NCI-H2107 treated with DMSO at 0.1 percent for 48 hours (cell line): Measurements from ENCODE around the gene OXCT2.
"Not testable (repeated sequence)": the region's sequence is repeated elsewhere in the genome, so short reads cannot be mapped to it uniquely, and the experiment has no call there.

ENCODE experiments used
- DNase-seq: peaks from one replicate; lab custom pipeline; 2025; ENCODE audit not compliant: unreplicated experiment; lab: John Stamatoyannopoulos, UW

OXCT2 gene

GRCh38 chr1:39763619-39764374 lies 7.4 kb downstream of the OXCT2 start:
- DNase-seq: not testable (repeated sequence)

GRCh38 chr1:39762550-39763540 lies 8.3 kb downstream of the OXCT2 start:
- no peak for DNase-seq

GRCh38 chr1:39761557-39762260 lies 9.4 kb downstream of the OXCT2 start:
- DNase-seq: no peak

- DNase-seq: no peak
These were observed 10.1 kb downstream of the OXCT2 start for GRCh38 chr1:39761016-39761415.

- no peak for DNase-seq
These were observed 10.8 kb downstream of the OXCT2 start for GRCh38 chr1:39760074-39761008.

- DNase-seq: no peak
These were observed 11.8 kb downstream of the OXCT2 start for GRCh38 chr1:39759436-39759726.

- DNase-seq: no peak
These were observed 12.4 kb downstream of the OXCT2 start for GRCh38 chr1:39758556-39759435.

- no peak for DNase-seq
These were observed 13.6 kb downstream of the OXCT2 start for GRCh38 chr1:39757501-39757900.

- DNase-seq: peak; percentile 99
These were observed 15.0 kb downstream of the OXCT2 start for GRCh38 chr1:39755965-39756659.

GRCh38 chr1:39754906-39755504 lies 16.1 kb downstream of the OXCT2 start:
- DNase-seq: peak; percentile 98

GRCh38 chr1:39754026-39754570 lies 17.1 kb downstream of the OXCT2 start:
- peak; percentile 100 for DNase-seq

- peak; percentile 100 for DNase-seq
These were observed 17.8 kb downstream of the OXCT2 start for GRCh38 chr1:39753132-39754025.

- no peak for DNase-seq
These were observed 18.4 kb downstream of the OXCT2 start for GRCh38 chr1:39752703-39753102.

GRCh38 chr1:39751595-39751994 lies 19.6 kb downstream of the OXCT2 start:
- DNase-seq: no peak

- no peak for DNase-seq
These were observed 26.0 kb downstream of the OXCT2 start for GRCh38 chr1:39745016-39745670.

GRCh38 chr1:39738622-39739366 lies 32.4 kb downstream of the OXCT2 start, which contains the start of gene PPIE:
TSS of gene PPIE (plus strand) at chr1:39738882. CDS start at chr1:39738901, 19 bp downstream.
- DNase-seq: peak; percentile 100
